Measurements from ENCODE around the gene MAN1C1.
"Not testable (repeated sequence)": the region's sequence is repeated elsewhere in the genome, so short reads cannot be mapped to it uniquely, and the experiment has no call there.

Gene MAN1C1

DNA sequence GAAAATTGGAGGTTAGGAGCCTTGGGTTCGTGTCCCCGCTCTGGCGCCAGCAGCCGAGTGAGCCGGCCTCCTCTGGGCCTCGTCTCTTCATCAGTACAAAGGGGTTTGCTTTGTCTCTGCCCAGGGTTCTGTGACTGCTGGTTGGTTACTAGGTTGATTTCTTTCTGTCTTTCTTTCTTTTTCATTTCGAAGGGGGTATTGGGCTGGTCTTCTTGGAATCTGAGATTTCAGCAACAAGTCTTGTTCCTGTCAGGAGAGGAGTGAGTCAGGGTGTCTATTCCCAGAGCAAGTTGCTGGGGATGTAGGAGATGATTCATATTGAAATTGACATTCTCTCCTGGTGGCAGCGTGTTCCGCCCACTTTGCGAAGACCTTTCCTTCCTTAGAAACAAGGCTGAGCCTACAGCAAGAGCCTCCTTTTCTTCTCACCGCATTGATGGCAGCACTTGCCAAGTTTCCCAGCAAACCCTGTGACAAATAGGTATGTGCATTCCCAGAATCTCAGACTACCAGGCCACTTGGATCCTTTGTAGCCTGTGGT lies 79.2 kb downstream of the MAN1C1 start:
- no peak for DNase-seq (ENCODE audit: low read depth in 1 of 2, low spot score in 1 of 2)

- not testable (repeated sequence) for DNase-seq (ENCODE audit: low read depth in 1 of 2, low spot score in 1 of 2)
These were observed 80.1 kb downstream of the MAN1C1 start for GRCh38 chr1:25696643-25697042.

DNA sequence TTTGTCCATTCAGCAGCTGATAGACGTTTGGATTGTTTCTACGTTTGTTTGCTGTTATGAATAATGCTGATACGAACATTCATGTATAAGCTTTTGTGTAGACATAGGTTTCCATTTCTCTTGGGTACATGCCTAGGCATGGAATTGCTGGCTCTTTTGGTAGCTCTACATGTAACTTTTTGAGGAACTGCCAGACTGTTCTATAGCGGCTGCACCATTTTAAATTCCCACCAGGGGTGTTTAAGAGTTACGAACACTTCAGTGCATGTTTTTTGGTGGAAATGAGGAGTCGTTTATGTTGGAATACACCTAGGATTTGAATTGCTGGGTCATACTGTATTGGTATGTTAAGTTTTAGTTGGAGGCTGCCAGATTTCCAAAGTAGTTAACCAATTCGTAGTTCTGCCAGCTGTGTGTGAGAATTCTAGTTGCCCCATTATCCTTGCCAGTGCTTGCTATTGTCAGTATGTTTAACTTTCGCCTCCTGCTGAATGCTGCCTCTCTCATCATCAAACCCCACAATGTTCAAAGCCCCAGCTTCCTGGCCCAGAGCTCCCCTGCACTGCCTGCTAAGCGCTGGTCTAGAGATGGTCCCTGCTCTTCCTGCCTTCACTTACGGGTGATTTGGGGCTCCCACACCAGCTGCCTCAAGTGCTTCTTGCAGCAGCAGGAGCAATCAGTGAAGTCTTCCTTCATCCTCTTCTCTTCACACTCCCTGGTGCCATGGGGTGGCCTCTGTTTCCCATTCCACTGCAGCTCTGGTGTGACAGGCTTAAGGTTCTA lies 81.0 kb downstream of the MAN1C1 start:
- no peak for DNase-seq (ENCODE audit: low read depth in 1 of 2, low spot score in 1 of 2)

- no peak for DNase-seq (ENCODE audit: low read depth in 1 of 2, low spot score in 1 of 2)
These were observed 81.7 kb downstream of the MAN1C1 start for GRCh38 chr1:25698252-25698651.

DNA sequence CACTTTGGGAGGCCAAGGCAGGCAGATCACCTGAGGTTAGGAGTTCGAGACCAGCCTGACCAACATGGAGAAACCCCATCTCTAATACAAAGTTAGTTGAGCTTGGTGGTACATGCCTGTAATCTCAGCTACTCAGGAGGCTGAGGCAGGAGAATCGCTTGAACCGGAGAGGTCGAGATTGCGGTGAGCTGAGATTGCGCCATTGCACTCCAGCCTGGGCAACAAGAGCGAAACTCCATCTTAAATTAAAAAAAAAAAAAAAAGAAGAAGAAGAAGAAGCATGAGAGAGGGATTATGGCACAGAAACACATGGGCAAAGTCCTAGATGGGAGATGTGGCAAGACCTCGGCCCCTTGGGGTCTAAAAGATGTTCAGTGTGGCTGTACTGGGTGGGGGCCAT lies 82.5 kb downstream of the MAN1C1 start:
- not testable (repeated sequence) for DNase-seq (ENCODE audit: low read depth in 1 of 2, low spot score in 1 of 2)

DNA sequence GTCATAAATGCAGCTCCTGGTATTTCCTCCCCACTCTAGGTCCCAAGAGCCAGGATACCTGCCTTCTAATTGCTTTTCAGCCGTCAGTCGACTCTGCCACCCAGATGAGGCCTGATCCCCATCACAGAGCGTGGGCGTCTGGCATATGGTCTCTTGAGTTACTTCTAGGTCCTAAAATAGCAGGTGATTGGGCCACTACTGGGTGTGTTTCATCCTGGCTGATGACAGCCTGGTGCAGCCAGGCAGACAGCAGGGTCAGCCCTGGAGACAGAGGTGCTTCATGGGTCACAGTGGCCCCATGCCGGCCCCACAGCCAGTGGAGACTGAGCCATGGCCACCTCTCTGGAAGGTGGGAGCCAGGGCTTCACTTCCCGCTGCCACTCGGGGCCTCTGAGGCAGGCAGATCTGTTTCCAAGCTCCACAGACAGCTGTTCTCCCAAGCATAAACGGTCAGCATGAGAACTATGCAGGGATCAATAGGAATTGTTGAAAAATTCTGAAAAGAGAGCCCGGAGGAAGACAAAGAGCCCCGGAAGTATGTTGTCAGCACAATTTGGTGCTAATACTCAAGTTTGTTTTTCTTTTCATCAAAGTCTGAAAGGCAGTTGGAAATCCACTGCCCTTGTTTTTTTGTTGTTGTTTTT lies 83.0 kb downstream of the MAN1C1 start:
- no peak for DNase-seq (ENCODE audit: low read depth in 1 of 2, low spot score in 1 of 2)

GRCh38 chr1:25700144-25700523 lies 83.5 kb downstream of the MAN1C1 start:
- DNase-seq (ENCODE audit: low read depth in 1 of 2, low spot score in 1 of 2), result no peak

- DNase-seq (ENCODE audit: low read depth in 1 of 2, low spot score in 1 of 2), result no peak
These were observed 84.0 kb downstream of the MAN1C1 start for GRCh38 chr1:25700626-25701025.

DNA sequence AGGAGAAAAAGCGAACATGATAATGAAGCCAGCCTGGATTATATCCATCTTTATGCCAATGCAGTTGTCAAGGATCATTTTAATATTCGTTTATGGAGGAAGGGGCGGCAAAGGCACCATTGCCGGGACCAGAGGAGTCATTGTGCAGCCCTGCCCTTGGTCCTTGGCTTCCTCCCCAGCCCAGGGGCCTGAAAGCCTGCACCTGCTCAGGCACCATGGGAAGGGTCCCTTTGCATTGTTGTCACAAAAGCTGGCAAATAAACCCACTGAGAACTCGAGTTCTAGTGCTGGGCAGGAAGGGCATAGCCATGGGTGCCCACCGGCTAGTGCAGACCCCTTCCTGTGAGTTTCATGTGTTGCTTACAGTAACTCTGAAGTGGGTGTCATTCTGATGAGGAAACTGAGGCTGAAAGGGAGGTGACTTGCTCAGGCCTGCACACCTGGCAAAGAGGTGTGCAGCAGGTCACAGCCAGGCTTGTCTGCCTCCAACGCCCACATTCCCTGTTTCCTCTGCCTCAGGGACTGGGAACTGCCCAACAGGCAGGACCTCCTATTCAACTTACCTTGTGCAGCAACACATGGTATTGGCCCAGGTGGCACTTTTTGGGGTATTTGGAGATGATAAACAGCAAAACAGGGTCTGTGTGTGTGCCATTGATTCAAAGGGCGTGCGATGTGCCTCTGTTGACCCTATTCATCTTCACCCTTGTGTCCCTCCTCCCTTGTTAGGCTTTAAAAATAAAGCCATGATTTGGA lies 84.6 kb downstream of the MAN1C1 start:
- no peak for DNase-seq (ENCODE audit: low read depth in 1 of 2, low spot score in 1 of 2)

GRCh38 chr1:25702101-25702775 lies 85.6 kb downstream of the MAN1C1 start:
- DNase-seq (ENCODE audit: low read depth in 1 of 2, low spot score in 1 of 2), result no peak

GRCh38 chr1:25703041-25703440 lies 86.5 kb downstream of the MAN1C1 start:
- no peak for DNase-seq (ENCODE audit: low read depth in 1 of 2, low spot score in 1 of 2)

DNA sequence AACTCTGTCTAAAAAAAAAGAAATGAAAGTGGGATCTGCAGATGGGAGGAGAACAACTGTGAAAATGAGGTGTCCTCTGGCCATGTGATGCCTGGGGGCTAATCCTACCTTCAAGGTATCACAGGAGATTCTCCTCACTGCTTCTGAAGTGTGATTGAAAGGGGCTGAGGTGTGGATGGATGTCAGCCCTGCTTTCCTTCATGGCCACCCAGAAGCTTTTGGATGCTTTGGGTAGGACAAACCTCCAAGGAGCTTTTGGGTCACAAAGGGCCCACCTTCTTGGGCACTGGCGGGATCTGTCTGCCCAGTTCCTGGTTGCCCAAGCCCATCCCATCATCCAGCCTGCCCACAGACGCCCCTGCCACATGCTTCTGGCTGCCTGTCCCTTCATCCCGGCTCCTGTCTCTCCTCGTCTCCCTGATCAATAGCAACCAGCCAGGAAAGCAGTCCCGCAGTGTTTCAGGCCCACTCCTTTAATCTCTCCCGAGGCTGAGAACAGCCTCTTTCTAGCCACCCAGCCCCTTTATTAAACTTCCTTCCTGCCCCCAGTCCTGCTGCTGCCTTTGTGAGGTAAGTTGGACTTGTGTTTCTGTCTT lies 87.2 kb downstream of the MAN1C1 start:
- no peak for DNase-seq (ENCODE audit: low read depth in 1 of 2, low spot score in 1 of 2)

DNA sequence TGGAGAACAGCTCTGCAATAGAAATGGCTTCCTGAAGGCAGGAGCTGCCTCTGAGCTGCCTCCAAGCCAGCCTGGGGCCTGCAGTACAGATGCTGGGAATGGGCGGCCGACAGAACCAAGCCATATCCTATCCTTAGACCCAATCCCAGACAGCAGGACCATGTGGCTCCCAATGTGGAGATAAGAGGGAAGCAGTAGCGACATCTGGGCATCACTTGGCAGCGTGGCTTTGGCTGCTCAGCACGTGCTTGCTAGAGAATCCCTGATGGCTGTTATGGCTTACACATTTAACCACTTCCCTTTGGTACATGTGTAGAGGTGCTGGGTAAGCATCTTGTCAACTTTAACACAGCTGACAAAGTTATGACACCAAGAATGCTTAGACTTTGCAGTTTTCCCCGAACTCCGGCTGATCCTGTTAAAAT lies 87.7 kb downstream of the MAN1C1 start:
- DNase-seq (ENCODE audit: low read depth in 1 of 2, low spot score in 1 of 2), result no peak

- no peak for DNase-seq (ENCODE audit: low read depth in 1 of 2, low spot score in 1 of 2)
These were observed 89.1 kb downstream of the MAN1C1 start for GRCh38 chr1:25705699-25706098.

GRCh38 chr1:25706146-25707089 lies 89.8 kb downstream of the MAN1C1 start:
- no peak for DNase-seq (ENCODE audit: low read depth in 1 of 2, low spot score in 1 of 2)

GRCh38 chr1:25707280-25708016 lies 90.9 kb downstream of the MAN1C1 start:
- DNase-seq (ENCODE audit: low read depth in 1 of 2, low spot score in 1 of 2), result no peak

- DNase-seq (ENCODE audit: low read depth in 1 of 2, low spot score in 1 of 2), result no peak
These were observed 94.2 kb downstream of the MAN1C1 start for GRCh38 chr1:25710583-25711347.

All from stimulated activated CD4-positive, alpha-beta T cell treated with anti-CD3 and anti-CD28 coated beads, Interleukin-15, amount 100 ng/mL, for 1 hour (primary cell).